Posterior vena cava (tissue), 2 donors: ENCODE data around the gene PUM1. TPM values are rescaled to one million over a fixed set of nuclear protein-coding genes. Genes with fewer than 3 reads are reported as not detected.

Experiments
- DNase-seq: peaks from one replicate; pipeline ENCODE4 v3.0.0-alpha.2; 2020; ENCODE audit warnings: low spot score
- intact Hi-C, 2 donors: fragments of 100-400 bp; cut with DNase I; formaldehyde crosslinking; loops; one replicate each; pipeline versions ENCODE4 v1.14.1 to v1.14.2; 2022 to 2023
- total RNA-seq, 2 donors: library from RNA; stranded (reverse); fragmentation: NEBNext Ultra II Directional; extraction: Animal tissue kit (Norgen Biotek cat#: 25700); gene quantifications; one replicate each; pipeline ENCODE4 v1.2.1, GENCODE V29; 2021
- donor health status: DM: yes; HTN: yes; CAD: no.
- donor health status: DM: yes; HTN: yes; CAD: no.

PUM1 gene
- total RNA-seq, 2 donors from 2014 or later: 73.2 to 87.9 TPM

DNA sequence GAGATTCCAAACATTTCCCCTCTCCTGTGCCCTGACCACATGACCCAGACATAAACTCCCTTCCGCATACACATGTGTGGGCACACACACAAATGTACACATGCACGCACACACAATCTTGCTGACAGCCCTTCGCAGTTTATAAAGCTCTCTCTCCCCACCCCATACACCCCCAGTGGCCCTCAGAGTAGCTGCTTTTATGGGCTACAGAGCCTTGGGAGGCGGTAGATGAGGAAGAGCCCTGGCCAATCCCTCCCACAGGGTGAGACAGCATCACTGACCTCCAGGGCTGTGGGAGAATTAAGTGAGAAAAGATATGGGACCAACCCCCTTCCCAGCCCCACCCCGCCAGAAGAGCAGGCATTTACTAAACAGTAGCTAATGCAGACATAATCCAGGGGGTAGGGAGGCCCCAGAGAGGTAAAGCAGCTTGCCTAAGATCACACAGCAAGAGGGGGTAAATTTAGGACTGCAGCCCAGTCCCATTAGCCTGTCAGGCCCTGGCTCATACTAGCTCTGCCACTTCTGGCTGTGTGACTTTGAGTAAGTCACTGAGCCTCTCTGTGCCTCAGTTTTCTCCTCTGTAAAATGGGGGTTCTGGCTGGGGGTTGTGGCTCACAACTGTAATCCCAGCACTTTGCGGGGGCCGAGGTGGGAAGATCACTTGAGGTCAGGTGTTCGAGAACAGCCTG is 162.0 kb downstream of the PUM1 start:
- intact Hi-C loops: no loop called here
- peak; percentile 71 for DNase-seq

DNA sequence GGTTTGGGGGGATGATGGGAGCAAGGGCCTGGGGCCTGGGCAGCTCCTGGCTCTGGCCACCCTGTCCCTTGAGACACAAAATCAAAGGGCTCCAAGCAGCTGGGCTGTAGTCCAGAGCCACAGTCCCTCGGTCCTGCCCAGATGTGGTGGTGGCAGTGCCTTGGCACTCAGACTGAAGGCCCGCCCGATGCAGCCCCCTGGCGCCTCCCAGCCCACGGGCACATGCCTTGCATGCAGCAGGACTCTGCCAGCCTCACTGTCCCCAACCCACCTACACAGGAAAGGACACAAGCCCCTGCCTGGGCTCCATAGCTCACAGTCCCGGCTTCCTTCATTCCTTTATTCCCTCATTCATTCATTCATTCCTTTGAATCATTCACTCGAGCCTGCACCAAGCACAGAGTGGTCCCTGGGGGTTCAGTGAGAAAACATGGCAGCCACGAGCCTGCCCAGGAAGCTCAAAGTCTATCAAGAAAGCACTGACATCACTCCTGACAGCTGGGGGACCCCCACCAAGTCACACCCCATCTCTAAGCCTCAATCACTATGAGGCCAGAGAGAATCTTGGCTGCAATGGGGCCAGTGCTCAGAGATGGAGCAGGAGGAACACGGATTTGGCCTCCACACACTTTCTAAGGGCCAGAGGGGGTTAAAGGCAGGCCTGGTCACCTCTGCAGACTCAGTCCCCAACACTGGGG is 162.8 kb downstream of the PUM1 start:
- intact Hi-C loops: no loop called here
- DNase-seq: peak; percentile 74

DNA sequence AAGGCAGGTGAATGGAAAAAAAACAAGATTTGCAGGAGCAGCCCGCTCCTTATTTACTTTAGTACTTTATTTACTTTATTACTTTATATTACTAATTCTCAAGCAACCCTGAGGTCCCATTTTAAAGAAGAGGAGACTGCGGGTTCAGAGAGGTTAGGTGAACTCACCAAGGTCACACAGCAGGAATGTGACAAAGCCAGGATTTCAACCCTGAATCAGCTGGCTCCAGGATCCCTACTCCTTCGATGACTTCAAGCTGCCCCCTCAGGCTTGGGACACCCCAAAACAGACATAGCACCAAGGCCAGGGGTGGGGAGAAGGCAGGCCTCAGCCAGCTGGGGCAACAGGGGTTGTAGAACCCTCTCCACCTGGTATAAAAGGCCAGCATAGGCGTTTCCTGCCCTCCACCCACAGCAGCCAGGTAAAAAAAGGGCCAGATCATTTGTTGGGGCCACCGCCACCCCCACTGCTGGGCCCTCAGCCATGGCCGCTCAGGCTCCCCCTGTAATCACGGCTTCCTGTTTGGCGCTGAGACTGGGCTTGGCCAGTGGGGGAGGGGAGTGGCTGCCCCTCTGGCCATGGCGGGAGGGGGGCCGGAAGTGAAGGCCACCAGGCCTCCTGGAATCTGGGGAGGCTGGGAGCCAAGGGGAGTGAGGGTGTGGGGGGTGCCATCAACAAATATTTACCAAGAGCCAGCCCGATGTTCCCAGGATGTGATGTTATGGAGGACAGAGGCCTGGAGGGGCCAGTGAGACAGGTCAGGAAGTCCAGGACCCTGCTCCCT is 163.5 kb downstream of the PUM1 start:
- DNase-seq: peak; percentile 69
- intact Hi-C loops: no loop called here

DNA sequence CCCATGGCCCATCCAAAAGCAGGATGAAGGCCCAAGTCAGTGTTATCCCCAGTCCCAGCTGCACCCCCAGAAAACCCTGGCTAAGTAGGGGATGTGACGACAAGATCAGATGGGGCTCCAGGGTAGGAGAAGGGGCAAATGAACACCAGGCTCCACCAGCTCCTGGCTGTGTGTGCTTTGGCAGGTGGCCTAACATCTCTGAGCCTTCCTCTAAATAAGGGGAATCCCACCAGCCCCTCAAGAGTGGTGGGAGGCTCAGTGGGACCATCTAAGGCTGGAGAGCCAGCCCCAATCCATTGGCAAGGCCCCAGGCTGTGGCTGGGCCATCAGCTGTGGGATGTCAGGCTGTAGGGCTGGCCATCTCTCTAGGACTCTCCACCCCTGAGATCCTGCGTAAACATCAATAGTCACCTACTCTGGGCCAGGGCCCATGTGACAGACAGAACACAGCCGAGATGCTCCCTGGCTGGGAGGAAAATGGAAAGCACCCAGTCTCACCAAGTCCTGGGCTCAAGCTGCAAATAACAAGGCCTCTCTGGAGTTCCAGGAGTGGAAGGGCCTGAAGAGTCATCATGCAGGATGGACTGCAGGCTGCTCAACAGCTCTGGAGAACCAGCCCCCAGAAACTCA is 164.5 kb downstream of the PUM1 start:
- DNase-seq: no peak
- intact Hi-C loops: no loop called here

DNA sequence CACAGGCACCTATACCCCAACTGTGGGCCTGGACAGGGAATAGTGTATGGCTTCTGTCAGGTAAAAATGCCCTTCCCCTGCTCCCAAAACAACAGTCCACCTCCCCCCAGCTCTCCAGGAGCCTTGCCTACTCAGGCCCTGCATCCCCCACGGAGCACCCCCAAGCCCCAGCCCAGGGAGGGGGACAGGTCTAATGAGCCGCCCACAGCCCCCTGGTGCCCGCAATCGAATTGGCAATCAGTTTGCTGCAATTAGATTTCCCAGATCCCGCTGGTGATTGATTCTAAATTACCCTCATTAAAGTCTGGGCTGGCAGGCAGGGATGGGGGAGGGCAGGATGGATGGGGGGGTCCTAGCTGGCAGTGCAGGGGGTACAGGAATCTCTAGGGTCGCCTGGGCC is 165.0 kb downstream of the PUM1 start:
- DNase-seq: no peak
- intact Hi-C loops: no loop called here

DNA sequence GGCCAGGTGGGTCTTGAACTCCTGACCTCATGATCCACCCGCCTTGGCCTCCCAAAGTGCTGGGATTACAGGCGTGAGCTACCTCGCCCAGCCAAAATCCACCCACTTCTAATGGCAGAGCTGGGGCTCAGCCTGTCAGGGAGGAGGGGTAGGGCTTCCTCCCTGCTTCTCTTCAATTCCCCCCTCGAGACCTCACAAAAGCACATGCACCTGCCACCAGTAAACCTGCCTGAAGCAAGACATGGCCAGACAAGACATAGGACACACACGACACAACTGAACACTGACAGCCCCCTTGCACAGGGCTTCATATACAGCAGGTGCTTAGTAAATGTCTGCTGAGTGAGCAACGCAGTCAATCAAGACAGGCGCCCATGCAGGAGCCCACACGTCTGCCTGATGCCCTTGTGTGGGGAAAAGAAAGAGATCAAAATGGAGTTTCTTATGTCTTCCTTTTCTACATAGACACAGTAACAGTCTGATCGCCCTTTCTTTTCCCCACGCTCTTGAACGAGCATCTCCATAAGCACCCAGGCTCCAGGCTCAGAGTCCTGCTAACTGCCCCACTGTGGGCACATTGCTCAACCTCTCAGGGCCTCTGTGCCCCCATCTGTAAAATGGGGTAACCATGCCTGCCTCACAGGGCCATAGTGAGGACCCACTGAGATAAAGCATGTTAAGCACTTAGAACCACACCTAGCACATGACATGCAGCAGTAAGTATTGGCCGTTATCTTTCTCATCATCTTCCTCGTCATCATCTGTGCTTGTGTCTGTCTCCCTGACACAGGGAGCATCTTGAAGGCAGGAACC is 165.7 kb downstream of the PUM1 start:
- DNase-seq: no peak
- intact Hi-C loops: no loop called here

DNA sequence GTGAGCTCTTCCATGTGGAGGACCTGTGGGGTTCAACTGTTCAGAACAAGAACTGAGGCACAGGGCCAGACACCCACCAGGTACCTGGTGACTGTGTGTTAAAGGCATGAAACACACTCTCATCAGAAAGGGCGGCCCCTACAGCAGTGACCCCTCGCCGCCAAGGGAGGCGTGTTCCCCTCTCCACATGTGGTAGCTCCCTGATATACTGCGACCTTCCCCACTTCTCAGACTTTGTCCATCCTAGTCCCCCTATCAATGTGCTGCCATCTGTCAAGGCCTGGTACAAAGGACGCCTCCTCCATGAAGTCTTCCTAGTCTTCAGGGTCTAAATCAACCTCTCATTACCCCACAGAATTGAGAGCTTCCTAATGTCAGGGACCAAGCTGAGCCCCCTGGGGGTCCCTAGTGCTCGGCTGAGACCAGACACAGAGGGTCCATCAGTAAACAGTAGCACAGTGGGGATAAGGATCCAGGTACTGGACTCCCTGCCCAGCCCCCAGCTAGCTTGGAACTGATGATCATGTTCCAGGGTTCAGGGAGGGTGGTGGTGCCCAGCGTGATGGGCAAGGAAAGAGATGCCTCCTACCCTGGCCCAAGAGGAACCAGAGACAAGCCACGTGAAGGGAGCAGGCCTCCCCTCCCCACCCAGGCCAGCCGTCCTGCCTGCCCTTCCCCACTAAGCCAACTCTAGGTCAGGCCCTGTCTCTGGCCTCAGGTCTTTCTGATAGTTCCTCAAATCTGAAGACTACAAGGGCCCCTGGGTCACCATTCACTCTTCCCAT is 167.3 kb downstream of the PUM1 start:
- intact Hi-C loops: no loop called here
- no peak for DNase-seq

DNA sequence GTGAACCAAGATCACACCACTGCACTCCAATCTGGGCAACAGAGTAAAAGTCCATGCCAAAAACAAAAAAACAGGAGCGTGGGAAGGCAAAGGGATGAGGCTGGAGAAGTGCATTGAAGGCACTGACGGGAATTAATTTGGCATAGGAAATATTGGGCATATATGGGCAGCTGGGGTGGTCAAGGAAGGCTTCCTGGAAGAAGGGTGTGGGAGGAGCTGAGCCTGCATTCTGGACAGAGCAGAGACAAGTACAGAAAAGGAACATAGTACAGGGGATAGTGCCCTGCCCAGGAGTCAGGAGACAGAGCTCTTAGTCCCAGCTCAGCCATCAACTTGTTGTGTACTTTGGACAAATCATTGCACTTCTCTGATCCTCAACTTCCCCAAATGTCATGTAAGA is 168.6 kb downstream of the PUM1 start:
- no peak for DNase-seq
- intact Hi-C loops: no loop called here

DNA sequence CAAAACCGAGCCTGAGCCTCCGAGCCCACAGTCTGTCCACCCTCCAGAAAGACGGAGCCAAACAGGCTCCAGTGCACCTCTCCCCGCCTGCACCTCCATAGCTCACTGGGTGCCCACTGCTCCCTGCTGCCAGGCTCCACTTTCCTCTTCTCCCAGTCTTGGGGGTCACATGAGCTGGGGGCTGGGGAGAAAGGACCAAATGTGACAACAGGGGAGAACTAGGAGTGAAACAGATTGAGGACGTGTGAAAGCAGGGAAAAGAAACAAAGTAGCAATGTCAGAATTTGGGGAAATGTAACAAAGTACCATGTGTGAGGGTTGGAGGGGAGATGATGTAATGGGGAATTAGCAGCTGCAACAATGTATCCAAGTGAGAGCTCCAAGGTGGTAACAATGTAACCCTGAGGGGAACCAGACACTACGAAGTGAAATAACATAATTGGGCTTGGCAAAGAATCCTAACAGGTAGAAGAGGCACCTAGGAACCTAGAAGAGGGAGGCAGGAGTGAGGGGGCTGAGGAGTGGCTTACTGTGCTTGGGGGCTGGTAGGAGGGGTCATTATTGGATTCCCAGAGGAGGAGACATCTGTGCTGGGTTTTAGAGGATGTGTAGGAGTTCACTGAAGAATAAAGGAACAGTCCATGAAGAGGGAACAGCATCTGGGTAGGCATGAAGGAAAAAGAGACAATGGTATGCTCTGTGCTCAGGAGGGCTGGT is 169.4 kb downstream of the PUM1 start:
- no peak for DNase-seq
- intact Hi-C loops: no loop called here

DNA sequence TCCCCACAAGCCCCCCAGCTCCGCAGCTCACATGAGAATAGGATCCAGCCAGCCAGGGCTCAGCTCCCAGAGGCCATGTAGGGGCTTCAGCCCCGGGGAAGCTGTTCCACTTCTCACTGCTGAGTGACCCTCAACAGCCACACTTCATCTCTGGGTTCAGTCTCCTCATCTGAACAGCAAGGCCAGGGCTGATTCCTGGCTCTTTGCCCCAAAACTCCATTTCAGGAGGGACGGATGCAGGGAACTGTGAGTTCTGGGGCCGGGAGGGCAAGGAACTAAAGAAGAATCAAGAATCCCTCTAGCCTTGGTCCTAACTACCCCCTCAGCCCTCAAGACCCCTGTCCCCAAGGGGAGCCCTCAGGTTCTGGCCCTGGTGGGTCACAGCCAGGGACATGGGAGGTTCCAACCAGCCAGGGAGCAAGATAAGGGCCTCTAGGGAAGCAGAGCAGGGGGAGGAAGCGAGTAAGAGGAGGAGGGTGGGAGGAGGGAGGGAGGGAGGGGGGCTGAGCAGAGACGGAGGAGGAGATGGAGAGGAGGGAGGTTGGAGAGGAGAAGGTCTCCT is 170.1 kb downstream of the PUM1 start:
- DNase-seq: no peak
- intact Hi-C loops: no loop called here

DNA sequence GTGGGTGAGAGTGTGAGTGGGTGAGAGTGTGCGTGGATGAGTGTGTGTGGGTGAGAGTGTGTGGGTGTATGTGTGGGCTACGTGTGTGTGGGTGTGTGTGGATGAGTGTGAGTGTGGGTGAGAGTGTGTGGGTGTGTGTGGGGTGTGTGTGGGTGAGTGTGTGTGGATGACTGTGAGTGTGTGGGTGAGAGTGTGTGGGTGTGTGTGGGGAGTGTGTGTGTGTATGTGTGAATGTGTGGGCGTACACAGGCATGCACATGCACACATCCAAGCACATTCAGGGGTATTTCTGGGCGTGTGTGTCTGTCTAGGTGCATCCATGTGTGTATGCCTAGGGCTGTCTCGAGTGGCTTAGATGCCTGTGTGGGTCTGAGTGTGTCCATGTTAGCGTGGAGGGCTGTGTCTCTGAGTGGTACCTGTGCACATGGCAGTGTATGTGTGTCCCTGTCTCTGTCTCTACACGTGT is 171.0 kb downstream of the PUM1 start:
- intact Hi-C loops: no loop called here
- DNase-seq: no peak

DNA sequence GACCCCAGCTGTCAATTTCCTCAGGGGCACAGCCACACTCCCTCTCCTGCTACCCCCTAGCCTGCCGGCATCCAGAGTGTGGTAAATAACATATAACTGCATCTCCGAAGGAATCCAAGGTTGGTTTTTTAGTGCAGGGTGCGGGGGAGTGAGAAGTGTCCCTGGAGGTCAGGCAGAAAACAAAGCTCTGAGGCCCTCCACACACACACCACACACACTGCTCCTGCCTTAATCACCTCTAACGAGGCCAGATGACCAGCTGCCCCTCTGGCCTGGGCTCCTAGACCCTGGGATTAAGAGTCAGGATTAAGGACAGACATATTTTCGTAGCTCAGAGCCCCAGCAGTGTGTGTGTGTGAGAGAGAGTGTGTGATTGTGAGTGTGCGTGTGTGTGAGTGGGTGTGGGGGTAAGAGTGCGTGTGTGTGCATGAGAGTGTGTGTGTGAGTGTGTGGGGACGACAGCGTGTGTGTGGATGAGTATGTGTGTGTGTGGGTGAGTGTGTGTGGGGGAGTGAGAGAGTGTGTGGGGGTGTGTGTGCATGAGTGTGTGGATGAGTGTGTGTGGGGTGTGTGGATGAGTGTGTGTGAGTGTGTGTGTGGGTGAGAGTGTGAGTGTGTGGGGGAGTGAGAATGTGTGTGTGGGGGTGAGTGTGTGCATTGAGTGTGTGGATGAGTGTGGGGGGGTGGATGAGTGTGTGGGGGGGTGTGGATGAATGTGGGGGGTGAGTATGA is 171.6 kb downstream of the PUM1 start:
- intact Hi-C loops: no loop called here
- no peak for DNase-seq

DNA sequence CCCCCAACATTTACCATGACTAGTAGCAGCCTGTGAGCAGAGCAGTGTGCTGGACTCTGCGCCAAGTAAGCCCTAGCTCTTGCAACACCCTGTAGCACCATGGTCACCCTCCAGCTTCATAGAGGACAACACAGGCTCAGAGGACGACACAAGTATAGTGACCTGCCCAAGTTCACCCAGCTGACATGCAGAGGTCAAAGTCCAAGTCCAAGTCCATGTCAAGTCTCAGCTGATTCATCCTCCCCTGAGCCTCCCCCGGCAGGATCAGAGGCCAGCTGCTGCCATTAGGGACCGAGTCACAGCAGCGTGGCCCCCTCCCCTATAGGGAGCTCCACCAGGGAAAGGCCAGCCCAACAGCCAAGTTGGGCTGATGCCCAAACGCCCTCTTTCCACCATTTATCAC is 172.8 kb downstream of the PUM1 start:
- intact Hi-C loops: no loop called here
- no peak for DNase-seq

DNA sequence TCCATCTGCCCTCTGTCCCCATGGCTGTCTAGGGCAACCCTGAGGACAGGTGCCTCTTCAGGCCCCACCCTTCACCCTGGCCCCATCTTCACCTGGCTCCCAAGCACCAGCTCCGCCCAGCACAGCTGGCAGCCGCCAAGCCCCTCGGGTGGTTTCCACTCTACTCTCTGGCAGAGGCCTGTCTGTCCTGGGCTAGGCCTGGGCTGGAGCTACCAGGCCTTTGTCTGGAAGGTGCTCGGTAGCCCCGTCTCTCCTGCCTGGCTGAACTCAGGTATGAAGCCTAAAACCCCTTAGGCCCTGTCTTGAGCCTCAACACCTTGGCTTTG is 174.3 kb downstream of the PUM1 start:
- no peak for DNase-seq
- intact Hi-C loops: no loop called here

DNA sequence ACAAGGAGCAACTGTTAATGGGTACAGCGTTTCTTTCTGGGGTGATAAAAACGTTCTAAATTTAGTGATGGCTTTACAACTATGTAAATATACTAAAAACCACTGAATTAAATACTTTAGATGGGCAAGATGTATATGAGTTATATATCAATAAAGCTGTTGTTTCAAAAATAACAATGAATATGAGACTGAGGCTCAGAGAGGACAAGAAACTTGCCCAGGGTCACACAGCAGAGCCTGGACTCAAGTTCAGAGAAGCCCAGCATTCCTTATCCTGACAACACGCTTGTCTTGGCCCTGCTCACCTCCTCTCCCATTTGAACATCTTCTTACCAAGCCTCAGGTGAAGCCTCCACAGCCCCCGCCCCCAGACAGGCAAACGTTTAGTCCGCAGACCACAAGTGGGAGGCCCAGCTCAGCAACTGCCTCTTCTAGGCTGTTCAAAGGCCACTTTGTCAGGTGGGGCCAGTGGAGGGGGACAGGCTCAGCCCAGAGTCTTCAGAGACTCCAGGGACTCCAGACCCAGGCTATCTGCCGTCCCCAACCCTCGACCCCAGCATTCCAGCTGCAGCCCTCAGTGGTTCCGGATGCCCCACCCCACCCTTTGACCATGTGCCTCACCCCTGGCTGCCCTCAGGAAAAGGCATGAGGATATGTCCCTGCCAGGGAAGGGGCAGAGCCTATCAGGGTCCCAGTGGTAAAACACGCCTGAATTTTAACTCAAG is 174.9 kb downstream of the PUM1 start:
- intact Hi-C loops: no loop called here
- DNase-seq: no peak

DNA sequence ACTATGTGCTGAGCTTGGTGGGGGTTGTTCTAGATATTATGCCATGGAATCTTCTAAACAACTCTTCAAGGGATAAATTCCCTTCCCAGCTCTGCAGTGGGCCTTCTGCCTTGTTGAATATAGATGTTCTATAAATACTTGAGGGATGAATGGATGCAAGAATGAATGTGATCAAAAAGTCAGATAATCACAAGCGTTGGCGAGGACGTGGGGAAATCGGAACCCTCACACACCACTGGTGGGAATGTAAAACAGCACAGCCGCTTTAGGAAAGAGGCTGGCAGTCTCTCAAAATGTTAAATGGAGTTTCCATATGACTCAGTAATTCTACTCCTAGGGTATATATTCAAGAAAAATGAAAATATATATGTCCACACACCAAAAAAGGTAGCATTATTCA is 176.0 kb downstream of the PUM1 start:
- no peak for DNase-seq
- intact Hi-C loops: loop anchor here in 1 of 2 donors (1.0 kb wide), 1 partner anchor 42 kb away; no protein-coding TSS in a partner anchor
